ENCODE results near the gene KAZN.

The KAZN gene

GRCh38 chr1:14679027-14679688, 80.7 kb downstream of the KAZN start:
- no peak for DNase-seq

GRCh38 chr1:14681182-14681581, 82.7 kb downstream of the KAZN start:
- no peak for DNase-seq

- no peak for DNase-seq
Measured at GRCh38 chr1:14682941-14683621, 84.6 kb downstream of the KAZN start.

GRCh38 chr1:14685078-14685477, 86.6 kb downstream of the KAZN start:
- DNase-seq: no peak

GRCh38 chr1:14686701-14687100, 88.2 kb downstream of the KAZN start:
- no peak for DNase-seq

- DNase-seq: no peak
Measured at GRCh38 chr1:14687147-14687546, 88.7 kb downstream of the KAZN start.

- no peak for DNase-seq
Measured at GRCh38 chr1:14689996-14690615, 91.6 kb downstream of the KAZN start.

- DNase-seq: no peak
Measured at GRCh38 chr1:14693949-14694348, 95.5 kb downstream of the KAZN start.

- no peak for DNase-seq
Measured at GRCh38 chr1:14694589-14694988, 96.1 kb downstream of the KAZN start.

- DNase-seq: no peak
Measured at GRCh38 chr1:14696761-14697160, 98.3 kb downstream of the KAZN start.

GRCh38 chr1:14697353-14697752, 98.9 kb downstream of the KAZN start:
- DNase-seq: no peak

- DNase-seq: no peak
Measured at GRCh38 chr1:14698314-14698713, 99.8 kb downstream of the KAZN start.

GRCh38 chr1:14699620-14700019, 101.1 kb downstream of the KAZN start:
- DNase-seq: no peak

GRCh38 chr1:14704846-14705245, 106.4 kb downstream of the KAZN start:
- no peak for DNase-seq

- no peak for DNase-seq
Measured at GRCh38 chr1:14705824-14706223, 107.3 kb downstream of the KAZN start.

GRCh38 chr1:14706631-14707030, 108.1 kb downstream of the KAZN start:
- DNase-seq: no peak

- no peak for DNase-seq
Measured at GRCh38 chr1:14707531-14708445, 109.3 kb downstream of the KAZN start.

- no peak for DNase-seq
Measured at GRCh38 chr1:14710331-14710730, 111.8 kb downstream of the KAZN start.

GRCh38 chr1:14712136-14712535, 113.7 kb downstream of the KAZN start:
- DNase-seq: no peak

- DNase-seq: no peak
Measured at GRCh38 chr1:14713077-14713476, 114.6 kb downstream of the KAZN start.

GRCh38 chr1:14715266-14715665, 116.8 kb downstream of the KAZN start:
- no peak for DNase-seq

GRCh38 chr1:14715802-14716201, 117.3 kb downstream of the KAZN start:
- no peak for DNase-seq

GRCh38 chr1:14716474-14716873, 118.0 kb downstream of the KAZN start:
- no peak for DNase-seq
